Stomach (tissue), 9 donors: ENCODE data around the gene KIF14. TPM values are rescaled to one million over a fixed set of nuclear protein-coding genes. Genes with fewer than 3 reads are reported as not detected.

Experiments used
- DNase-seq, 2 donors: peaks; one replicate each; pipeline versions ENCODE4 v3.0.0 to v3.0.0-alpha.2; 2013 to 2019
- H3K27ac ChIP-seq, 5 donors: fragments of 200-600 bp in 4 of 5; sonication (generic) in 4 of 5; one replicate each; pipeline ENCODE4 v1.5.1; 2013 to 2019; ENCODE audit warnings: mild to moderate bottlenecking in 1 of 5, moderate library complexity in 1 of 5
- H3K27me3 ChIP-seq, 3 donors: fragments of 200-600 bp; sonication (generic); one replicate each; pipeline ENCODE4 v1.5.1; 2017 to 2019; ENCODE audit warnings: mixed run types in 1 of 3
- H3K36me3 ChIP-seq, 4 donors: fragments of 200-600 bp; sonication (generic); 1 replicate in 3 of 4; 2 replicates in 1 of 4; pipeline ENCODE4 v1.5.1; 2016 to 2019
- H3K4me1 ChIP-seq, 4 donors: fragments of 200-600 bp; sonication (generic); one replicate each; pipeline ENCODE4 v1.5.1; 2016 to 2019
- H3K4me3 ChIP-seq, 4 donors: fragments of 200-600 bp; sonication (generic) in 3 of 4; one replicate each; pipeline ENCODE4 v1.5.1; 2016 to 2019; ENCODE audit warnings: mild to moderate bottlenecking in 1 of 4
- H3K9me3 ChIP-seq, 4 donors: fragments of 200-600 bp; sonication (generic); one replicate each; pipeline ENCODE4 v1.5.1; 2016 to 2019
- EP300 ChIP-seq: sonication (generic); formaldehyde crosslinking; IDR thresholded peaks from one replicate; pipeline ENCODE4 v1.6.1; 2017; ENCODE audit warnings: antibody characterized with exemption
- POLR2A ChIP-seq, 4 donors: fragments of 450-650 bp; IDR thresholded peaks; one replicate each; pipeline ENCODE4 v1.6.1; 2016; ENCODE audit warnings: antibody characterized with exemption in 4 of 4, control low read depth in 2 of 4, mild to moderate bottlenecking in 1 of 4, moderate library complexity in 1 of 4
- POLR2AphosphoS5 ChIP-seq, 3 donors: sonication (generic); formaldehyde crosslinking; IDR thresholded peaks; one replicate each; pipeline ENCODE4 v1.6.1; 2016; ENCODE audit warnings: antibody characterized with exemption in 3 of 3
- WGBS, 5 donors: extraction: QIAGEN DNeasy Blood & Tissue Kit in 3 of 5; methylation state at CpG; one replicate each; pipeline versions ENCODE4 v1.1.5 to v1.1.7; 2013 to 2018; 5-methylcytosine and 5-hydroxymethylcytosine counted together
- intact Hi-C: fragments of 100-400 bp; cut with DNase I; formaldehyde crosslinking; loops from one replicate; pipeline ENCODE4 v1.15.1; 2023; ENCODE audit warnings: low total_unique reads
- polyA plus RNA-seq, 3 donors: library from polyadenylated mRNA; stranded (reverse); fragments of 200-250 nt; gene quantifications; one replicate each; pipeline ENCODE4 v1.2.3, GENCODE V29; 2013
- total RNA-seq, 5 donors: library from RNA; depleted of rRNA; stranded (reverse); fragments of >200 nt; gene quantifications; one replicate each; pipeline versions ENCODE4 v1.1.0 to v1.2.3, GENCODE V29; 2014 to 2016
- TF ChIP-seq, protein P1 (sequence below), 7 experiments: fragments of 450-650 bp in 4 of 7; fragments of 200-600 bp in 3 of 7; sonication (generic) in 3 of 7; IDR thresholded peaks; one replicate each; pipeline ENCODE4 v1.5.1; 2016 to 2019; ENCODE audit warnings: antibody characterized with exemption in 7 of 7, control low read depth in 2 of 7, mild to moderate bottlenecking in 1 of 7
- donor health status: healthy with polysubstance abuse.
- donor health status: Bipolar disorder and iron deficiency.
- donor health status: healthy.

Gene KIF14
- total and polyA plus RNA-seq, 8 donors, result 0.25 to 2.2 (median 0.63) TPM; not detected in 1

DNA sequence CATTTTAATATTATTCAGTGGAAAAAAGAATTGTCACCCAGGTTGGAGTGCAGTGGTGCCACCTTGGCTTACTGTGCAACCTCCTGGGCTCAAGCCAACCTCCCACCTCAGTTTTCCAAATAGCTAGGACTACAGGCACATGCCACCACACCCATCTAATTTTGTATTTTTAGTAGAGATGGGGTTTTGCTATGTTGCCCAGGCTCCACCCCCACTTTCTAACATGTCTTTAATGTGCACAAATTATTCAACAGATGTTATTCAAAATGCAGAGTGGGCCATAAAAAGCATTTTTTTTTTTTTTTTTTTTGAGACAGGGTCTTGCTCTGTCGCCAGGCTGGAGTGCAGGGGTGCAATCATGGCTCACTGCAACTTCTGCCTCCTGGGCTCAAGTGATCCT is 31.8 kb upstream of the KIF14 start:
- Histone ChIP-seq H3K9me3 (no peaks in the 10 kb centered on the region), H3K27ac (no peak overlapping the region), H3K27me3 (no peaks in the 10 kb centered on the region), H3K4me3 (no peak overlapping the region), H3K36me3 (peaks cover 28 to 95% (median 90%) of the 10 kb centered on the region in 4 donors), H3K4me1 (no peaks in the 10 kb centered on the region)
- intact Hi-C loops, result no loop called here
- 86 to 100% (median 100%) methylated on average over 1 of the region's 1 CpG for WGBS, 5 donors
- TF ChIP-seq EP300, result no peak
- TF ChIP-seq, protein P1, sequence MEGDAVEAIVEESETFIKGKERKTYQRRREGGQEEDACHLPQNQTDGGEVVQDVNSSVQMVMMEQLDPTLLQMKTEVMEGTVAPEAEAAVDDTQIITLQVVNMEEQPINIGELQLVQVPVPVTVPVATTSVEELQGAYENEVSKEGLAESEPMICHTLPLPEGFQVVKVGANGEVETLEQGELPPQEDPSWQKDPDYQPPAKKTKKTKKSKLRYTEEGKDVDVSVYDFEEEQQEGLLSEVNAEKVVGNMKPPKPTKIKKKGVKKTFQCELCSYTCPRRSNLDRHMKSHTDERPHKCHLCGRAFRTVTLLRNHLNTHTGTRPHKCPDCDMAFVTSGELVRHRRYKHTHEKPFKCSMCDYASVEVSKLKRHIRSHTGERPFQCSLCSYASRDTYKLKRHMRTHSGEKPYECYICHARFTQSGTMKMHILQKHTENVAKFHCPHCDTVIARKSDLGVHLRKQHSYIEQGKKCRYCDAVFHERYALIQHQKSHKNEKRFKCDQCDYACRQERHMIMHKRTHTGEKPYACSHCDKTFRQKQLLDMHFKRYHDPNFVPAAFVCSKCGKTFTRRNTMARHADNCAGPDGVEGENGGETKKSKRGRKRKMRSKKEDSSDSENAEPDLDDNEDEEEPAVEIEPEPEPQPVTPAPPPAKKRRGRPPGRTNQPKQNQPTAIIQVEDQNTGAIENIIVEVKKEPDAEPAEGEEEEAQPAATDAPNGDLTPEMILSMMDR (IDR thresholded peaks at IDR 0.05), result no peak
- no peak for TF ChIP-seq POLR2A (IDR thresholded peaks at IDR 0.05)
- no peak for TF ChIP-seq POLR2AphosphoS5 (IDR thresholded peaks at IDR 0.05)
- no peak for DNase-seq

DNA sequence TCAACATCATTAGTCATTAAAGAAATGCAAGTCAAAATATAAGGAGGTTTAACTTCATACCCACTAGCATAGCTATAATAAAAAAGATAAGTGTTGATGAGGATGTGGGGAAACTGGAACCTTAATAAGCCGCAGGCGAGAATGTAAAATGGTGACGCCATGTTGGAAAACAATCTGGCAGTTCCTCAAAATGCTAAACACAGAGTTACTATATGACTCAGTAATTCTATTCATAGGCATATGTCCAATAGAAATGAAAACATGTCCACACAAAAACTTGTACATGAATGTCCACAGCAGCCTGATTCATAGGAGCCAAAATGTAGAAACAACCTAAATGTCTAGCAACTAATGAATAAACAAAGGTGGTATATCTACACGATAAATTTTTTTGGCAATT is 26.0 kb upstream of the KIF14 start:
- WGBS, 5 donors, result 89 to 98% (median 94%) methylated on average over 4 of the region's 4 CpGs

DNA sequence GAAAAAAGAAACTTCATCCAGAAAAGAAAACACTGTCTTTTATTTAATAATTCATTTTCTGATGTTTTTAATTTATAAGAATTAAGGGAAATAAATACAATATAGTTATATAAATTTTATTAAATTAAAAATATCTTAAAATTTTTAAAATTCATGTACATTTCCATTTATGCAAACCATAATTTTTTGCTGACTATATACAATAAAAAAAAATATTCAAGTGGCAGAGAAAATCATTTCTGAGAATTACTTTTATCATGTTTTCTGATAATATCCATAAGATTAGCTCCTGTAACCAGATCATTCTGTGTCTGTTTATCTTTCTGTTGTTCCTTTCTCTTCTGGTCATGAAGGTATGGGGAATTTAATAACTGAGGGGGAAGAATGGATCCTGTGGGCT is 23.5 kb upstream of the KIF14 start:
- no peak for DNase-seq
- H3K4me1 ChIP-seq, result peaks cover 0 to 13% (median 0%) of the 10 kb centered on the region in 4 donors
- H3K27me3 ChIP-seq, result no peaks in the 10 kb centered on the region
- TF ChIP-seq, protein P1 (IDR thresholded peaks at IDR 0.05), result no peak
- TF ChIP-seq EP300, result no peak
- no peak for TF ChIP-seq POLR2A (IDR thresholded peaks at IDR 0.05)
- no peak for TF ChIP-seq POLR2AphosphoS5 (IDR thresholded peaks at IDR 0.05)
- no peak overlapping the region for H3K27ac ChIP-seq
- H3K36me3 ChIP-seq, result peaks cover 10 to 81% (median 55%) of the 10 kb centered on the region in 4 donors
- H3K4me3 ChIP-seq, result no peak overlapping the region
- no peaks in the 10 kb centered on the region for H3K9me3 ChIP-seq
- intact Hi-C loops, result no loop called here

More for the DNA sequence above, 26.0 kb upstream of the KIF14 start:
- DNase-seq, result no peak
- Histone ChIP-seq H3K4me3 (no peak overlapping the region), H3K9me3 (no peaks in the 10 kb centered on the region), H3K36me3 (peaks cover 16 to 83% (median 77%) of the 10 kb centered on the region in 4 donors), H3K27me3 (no peaks in the 10 kb centered on the region), H3K27ac (no peak overlapping the region), H3K4me1 (no peaks in the 10 kb centered on the region)
- TF ChIP-seq, protein P1 (IDR thresholded peaks at IDR 0.05), result no peak
- no peak for TF ChIP-seq POLR2A (IDR thresholded peaks at IDR 0.05)
- no peak for TF ChIP-seq POLR2AphosphoS5 (IDR thresholded peaks at IDR 0.05)
- TF ChIP-seq EP300, result no peak
- intact Hi-C loops, result no loop called here

DNA sequence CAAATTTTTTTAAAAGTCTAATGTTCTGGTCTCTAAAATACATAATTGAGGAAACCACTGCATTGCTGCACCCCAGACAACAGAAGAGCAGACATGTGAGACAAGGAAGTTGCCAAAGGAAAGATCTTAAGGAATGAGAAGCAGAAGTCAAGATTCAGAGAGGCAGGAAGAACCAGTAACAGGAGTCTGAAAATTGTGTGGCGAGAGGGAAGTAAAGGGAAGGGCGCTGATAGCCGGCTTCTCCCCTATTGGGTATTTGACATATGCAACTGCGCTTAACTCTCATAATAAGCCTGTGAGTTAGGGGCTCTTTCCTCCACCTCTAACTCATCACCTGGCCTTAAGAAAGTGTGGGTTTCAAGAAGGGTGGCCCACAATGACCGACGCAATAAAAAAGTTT is 21.9 kb upstream of the KIF14 start:
- Histone ChIP-seq H3K36me3 (peaks cover 0 to 65% (median 39%) of the 10 kb centered on the region in 4 donors), H3K27ac (no peak overlapping the region)
- TF ChIP-seq, protein P1 (IDR thresholded peaks at IDR 0.05), result no peak
- TF ChIP-seq POLR2AphosphoS5 (IDR thresholded peaks at IDR 0.05) (no peak), EP300 (no peak), POLR2A (IDR thresholded peaks at IDR 0.05) (no peak)

More for the DNA sequence above, 21.9 kb upstream of the KIF14 start:
- Histone ChIP-seq H3K4me1 (peaks cover 0 to 13% (median 0%) of the 10 kb centered on the region in 4 donors), H3K9me3 (no peaks in the 10 kb centered on the region), H3K27me3 (no peaks in the 10 kb centered on the region), H3K4me3 (no peak overlapping the region)
- DNase-seq, result no peak
- intact Hi-C loops, result no loop called here
- WGBS, 5 donors, result 86 to 96% (median 91%) methylated on average over 6 of the region's 6 CpGs
